ENCODE results near the gene RPRD1A.
A peak's percentile ranks its signal among the peaks of the same experiment; 100 is the strongest.
"Not testable (repeated sequence)": the region's sequence is repeated elsewhere in the genome, so short reads cannot be mapped to it uniquely, and the experiment has no call there.

Gene RPRD1A, protein sequence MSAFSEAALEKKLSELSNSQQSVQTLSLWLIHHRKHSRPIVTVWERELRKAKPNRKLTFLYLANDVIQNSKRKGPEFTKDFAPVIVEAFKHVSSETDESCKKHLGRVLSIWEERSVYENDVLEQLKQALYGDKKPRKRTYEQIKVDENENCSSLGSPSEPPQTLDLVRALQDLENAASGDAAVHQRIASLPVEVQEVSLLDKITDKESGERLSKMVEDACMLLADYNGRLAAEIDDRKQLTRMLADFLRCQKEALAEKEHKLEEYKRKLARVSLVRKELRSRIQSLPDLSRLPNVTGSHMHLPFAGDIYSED

DNA sequence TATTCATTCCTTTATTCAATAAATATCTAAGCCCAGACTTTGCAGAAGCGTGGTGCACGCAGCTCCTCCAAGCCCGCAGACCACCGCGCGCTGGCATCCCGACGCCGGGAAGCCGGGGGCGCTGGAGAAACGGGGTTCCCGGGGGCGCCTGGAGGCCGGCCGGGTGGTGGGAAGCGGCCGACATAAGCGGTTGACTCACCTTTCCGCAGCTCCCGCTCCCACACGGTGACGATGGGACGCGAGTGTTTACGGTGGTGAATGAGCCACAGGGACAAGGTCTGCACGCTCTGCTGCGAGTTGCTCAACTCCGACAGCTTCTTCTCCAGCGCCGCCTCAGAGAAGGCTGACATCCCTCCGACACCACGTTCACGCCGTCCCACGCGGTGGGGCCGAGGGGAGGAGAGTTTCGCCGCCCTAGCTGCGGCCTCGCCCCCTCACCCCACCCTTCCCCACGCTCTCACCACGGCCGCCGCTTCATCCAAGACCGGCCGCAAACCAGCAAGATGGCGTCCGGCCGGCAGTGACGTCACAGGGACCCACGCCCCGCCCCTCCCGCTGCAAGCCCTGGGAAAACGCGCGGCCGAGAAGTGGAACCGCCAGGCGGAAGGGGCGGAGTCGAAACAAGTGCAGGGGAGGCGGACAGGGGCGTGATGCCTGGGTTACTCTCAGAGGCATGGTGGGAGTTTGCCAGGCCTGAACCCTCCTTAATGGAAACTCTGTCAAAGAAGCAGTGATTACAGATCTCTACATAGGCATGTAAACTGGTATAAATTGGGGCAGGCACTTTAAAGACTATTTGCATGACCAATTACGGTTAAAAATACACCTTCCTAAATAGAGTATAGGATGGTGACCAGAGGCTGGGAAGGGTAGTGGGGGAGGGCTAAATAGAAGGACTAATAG lies at the start of gene RPRD1A:
Gene RPRD1A, minus strand, starts transcription at position 505 of the 903 bp plus-strand sequence. Its CDS starts 155 bp downstream, at position 350.
- DNase-seq: peak; percentile 98

DNA sequence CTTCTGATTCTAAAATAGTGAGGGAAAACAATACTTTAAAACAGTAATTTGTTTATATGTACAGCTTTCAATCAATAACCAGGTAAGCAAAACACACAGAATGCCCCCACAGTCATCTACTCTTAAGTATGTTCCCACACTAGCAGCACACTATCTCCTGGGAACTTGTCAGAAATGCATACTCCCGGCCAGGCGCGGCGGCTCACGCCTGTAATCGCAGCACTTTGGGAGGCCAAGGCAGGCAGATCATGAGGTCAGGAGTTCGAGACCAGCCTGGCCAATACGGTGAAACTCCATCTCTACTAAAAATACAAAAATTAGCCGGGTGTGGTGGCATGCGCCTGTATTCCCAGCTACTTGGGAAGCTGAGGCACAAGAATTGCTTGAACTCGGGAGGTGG lies 49.4 kb upstream of the RPRD1A start:
- not testable (repeated sequence) for DNase-seq

DNA sequence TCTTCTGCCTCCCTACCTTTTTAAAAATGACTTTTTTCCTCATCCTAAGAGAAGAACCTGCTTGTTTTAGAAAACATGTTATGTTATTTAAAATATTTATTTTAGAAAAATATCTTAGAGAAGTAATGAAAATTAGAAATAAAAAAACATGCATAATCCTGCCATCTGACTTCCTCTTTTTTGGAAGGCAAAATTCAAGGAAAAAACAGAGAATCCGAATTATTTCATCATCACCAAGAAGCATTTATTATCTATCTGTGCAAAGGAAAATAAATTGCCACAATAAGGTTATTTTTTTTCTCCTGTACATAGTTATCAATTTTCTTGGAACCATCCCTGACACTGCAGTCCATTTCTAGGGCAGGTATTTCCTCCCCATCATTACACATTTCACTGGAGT lies 47.4 kb upstream of the RPRD1A start:
- no peak for DNase-seq

DNA sequence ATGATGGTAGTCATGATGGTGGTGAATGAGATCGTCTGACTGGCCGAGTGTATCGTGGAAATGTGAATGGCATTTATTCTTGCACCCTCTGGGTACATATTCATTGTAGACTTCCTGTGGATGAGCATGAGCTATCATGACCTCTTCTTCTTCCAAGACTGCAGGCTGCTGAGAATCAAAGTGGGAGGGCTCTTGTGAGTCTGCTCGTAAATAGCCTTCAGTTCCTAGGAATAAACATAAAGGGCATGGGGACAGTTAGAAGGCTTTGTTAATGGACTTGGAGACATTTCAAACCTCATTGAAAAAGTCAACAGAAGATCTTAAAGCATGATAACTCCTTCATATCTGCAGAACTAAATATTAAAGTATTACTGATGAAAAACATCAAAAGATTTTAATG lies 46.9 kb upstream of the RPRD1A start:
- DNase-seq: no peak

DNA sequence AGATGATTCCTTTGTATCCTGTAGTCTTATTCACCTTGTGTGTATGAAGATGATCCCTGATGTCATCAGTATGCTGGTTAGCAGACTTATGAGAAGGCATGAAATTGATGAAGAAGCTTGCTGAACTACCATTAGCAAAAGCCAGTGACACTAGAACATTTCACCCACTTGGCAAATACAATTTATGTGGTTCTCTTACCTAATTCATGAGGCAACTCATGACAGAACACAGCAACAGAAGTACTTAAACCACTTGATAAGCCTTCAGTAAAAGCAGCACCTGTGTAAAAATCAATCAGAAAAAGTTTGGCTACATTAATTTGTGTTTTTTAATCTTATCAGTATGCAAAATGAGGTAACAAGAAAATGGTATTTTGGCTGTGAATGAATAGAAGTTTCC lies 44.9 kb upstream of the RPRD1A start:
- no peak for DNase-seq

DNA sequence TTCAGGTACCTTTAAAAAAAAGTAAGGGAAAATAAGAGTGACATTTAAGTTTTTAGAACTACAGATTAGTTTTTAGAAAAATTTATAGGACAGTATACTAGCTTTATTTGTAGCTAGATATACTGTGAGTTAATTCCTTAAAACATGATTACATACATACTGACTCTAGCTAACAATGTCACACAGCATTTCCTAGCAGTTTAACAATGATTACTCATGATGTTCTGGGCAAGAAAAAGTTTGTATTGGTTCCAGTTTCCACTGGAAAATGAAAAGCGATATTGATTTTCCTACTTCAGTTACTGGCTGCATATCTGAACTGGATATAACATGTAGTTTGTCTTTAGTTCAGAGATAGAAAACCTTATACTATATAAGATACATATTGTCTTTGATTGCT lies 42.4 kb upstream of the RPRD1A start:
- DNase-seq: no peak

DNA sequence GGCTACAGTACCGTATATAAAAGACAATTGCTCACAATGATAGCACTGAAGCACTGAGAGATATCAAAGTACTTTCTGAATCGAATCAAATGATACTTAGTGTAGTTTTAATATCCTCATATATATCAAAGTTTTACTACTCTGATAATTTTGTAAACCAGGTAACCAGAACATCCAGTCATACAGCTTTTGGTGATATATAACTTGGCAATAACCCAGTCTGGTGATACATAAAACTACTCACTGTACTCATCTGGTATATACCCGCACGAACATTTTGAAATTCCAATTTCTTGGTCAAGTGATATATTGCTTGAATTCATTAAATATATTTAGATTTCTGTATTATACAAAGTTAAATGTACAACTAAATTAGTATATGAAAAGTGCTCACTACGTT lies 41.2 kb upstream of the RPRD1A start:
- DNase-seq: no peak

DNA sequence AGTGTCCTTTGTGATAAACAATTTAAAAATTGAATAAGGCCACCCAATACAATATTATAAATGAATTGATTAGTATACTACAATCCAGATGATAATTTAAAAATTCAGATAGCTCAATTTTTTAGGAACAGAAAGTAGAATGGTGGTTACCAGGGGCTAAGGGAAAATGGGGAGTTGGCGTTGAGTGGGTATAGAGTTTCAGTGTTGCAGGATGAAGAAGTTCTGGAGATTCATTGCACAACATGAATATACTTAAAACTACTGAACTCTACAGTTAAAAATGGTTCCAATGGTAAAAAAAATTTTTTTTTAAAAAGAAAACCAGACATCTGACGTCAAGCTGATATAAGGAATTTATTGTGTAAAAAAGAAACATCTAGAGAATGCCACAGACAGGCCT lies 40.8 kb upstream of the RPRD1A start:
- DNase-seq: no peak

DNA sequence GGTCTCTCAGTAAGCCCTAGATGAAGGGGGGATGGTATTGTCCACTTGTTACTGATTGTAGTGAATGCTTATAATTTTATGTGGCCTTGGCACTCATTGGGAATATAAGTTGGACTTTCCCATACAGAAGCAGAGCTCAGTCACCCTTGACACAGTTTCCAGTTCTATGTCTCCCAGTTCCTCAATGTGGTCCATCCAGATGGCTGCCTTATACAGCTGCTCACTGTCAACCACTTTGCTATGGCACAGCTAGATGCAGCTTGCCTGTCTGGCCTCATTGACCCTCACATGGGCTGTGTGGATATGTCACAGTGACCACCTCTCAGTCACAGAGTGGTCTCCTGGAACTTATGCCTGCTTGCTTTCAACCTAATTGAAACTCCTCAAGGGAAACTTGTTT lies 40.1 kb upstream of the RPRD1A start:
- DNase-seq: no peak

DNA sequence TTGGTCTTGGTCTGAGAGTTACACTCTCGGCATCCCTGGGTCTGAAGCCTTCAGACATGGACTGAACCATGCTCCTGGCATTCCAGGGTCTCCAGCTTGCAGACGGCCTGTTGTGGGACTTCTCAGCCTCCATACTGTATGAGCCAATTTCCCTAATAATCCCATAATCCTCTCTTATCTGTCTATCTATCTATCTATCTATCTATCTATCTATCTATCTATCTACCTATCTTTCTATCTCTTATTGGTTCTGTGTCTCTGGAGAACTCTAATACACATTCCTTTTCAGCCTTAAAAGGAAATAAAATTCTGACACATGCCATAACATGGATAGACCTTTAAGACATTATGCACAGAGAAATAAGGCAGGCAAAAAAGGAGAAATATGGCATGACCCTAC lies 37.4 kb upstream of the RPRD1A start:
- DNase-seq: no peak

DNA sequence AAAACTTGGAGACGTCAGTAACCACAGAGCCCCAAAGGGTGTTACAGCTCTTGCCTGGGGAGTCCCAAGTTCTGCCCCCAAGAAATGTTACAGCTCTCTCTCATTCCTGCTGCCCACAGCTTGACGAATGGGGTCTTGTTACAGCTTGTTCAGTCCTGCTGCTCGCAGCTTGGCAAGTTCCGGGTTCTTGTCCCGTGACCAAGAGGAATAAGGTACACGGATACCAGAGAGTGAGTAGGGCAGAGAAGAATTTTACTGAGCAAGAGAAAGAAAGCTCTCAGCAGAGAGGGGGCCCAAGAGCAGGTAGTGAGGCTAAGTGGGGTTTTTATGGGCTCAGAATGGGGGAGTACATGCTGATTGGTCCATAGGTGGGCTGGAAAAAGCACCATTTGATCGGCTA lies 34.6 kb upstream of the RPRD1A start:
- DNase-seq: no peak

DNA sequence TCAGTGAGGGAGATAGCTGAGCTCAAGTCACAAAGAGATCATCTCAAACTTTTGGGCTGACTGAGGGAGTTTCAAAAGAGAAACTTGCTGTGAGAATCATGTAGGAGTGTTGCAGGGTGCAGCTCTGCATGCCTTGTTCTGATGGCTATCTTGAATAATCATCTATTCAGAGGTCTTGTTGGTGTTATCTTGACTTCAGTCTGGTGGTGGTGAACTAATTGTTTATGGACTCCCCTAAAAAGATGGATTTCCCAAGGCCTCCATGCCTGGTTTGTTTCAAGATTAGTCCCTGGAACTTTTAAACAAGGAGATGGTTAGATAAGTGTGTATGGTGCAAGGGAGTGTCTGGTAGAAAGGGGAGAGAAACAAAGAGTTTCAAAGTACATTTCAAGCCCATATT lies 32.0 kb upstream of the RPRD1A start:
- DNase-seq: no peak

DNA sequence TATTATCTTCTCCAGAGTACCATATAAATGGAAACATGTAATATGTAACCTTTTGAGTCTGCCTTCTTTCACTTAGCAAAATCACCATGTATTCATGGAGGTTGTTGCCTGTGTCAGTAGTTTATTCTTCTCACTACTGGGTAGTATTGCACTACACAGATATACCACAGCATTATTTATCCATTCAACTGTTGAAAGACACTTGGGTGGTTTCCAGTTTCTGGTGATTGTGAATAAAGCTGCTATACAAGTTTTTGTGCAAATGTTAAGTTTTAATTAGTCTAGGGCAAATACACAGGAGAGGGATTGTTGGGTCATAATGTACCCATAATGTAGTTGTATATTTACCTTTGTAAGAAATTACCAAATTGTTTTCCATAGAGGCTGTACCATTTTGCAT lies 29.6 kb upstream of the RPRD1A start:
- DNase-seq: no peak

DNA sequence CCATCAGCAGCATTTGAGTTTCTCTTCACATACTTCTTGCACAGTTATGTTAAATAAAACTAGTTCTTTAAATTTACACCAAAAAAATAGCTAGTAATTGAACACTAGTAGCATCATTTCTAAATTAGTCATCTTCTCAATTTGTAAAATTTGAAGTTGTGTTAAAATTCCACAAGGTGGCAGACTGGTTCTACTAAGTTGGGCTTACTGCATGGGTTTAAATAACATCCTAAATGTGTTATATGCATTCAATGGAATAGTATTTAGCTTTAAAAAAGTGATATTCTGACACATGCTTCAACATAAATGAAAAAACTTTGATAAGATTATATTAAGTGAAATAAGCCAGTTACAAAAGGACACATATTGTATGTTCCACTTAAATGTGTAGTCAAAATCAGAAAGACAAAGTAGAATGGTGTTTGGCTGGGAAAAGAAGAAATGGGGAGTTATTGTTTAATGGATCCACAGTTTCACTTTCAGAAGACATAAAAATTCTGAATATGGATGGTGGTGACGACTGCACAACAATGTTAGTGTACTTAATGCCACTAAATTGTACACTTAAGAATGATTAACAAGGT lies 28.7 kb upstream of the RPRD1A start:
- DNase-seq: no peak

DNA sequence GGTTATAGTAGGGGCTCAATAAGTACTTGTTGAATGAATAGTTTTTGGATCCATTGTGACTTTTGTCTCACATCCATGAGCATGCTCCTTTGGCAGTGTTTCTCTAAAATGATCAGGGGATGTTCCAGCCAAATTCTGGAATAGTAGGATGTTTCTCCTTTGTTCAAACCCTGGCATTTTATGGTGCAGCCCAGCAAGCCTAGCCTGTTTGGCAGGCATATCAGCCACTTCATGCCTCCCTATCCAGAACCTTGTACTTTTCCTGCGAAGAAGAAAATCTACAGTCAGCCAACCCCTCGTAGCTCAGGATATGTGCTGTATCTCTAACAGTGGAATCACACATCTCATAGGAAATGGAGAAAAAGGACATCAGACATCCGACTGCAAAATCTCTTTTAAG lies 27.1 kb upstream of the RPRD1A start:
- DNase-seq: no peak

DNA sequence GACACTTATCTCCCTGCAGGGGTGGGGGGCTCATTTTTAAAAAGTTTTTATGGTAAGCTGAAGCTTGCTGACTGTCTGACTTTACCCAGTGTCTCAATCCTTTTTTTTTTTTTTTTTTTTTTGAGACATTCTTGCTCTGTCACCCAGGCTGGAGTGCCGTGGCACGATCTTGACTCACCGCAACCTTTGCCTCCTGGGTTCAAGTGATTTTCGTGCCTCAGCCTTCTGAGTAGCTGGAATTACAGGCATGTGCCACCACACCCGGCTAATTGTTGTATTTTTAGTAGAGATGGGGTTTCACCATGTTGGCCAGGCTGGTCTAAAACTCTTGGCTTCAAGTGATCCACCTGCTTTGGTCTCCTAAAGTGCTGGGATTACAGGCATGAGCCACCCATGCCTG lies 24.8 kb upstream of the RPRD1A start:
- DNase-seq: not testable (repeated sequence)

DNA sequence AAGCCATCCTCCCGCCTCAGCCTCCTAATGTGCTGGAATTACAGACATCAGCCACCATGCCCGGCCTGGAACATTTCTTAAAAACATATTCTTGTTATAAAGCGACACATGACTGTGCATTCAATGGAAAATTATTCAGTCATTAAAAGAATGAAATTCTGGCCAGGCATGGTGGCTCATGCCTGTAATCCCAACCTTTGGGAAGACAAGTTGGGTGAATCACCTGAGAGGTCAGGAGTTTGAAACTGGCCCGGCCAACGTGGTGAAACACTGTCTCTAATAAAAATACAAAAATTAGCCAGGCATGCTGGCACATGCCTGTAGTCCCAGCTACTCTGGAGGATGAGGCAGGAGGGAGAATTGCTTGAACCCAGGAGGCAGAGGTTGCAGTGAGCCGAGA lies 21.6 kb upstream of the RPRD1A start:
- no peak for DNase-seq

DNA sequence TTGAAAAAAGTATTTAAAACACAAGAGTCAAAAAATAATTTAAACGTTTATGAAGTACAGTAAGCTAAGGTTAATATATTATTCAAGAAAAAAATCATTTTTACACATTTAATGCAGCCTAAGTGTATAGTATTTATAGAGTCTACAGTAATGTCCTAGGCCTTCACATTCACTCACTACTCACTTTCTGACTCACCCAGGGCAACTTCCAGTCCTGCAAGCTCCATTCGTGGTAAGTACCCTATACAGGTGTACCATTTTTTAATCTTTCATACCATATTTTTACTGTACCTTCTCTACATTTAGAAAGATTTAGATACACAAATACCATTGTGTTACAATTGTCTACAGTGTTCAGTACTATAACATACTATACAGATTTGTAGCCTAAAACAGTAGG lies 20.9 kb upstream of the RPRD1A start:
- no peak for DNase-seq

DNA sequence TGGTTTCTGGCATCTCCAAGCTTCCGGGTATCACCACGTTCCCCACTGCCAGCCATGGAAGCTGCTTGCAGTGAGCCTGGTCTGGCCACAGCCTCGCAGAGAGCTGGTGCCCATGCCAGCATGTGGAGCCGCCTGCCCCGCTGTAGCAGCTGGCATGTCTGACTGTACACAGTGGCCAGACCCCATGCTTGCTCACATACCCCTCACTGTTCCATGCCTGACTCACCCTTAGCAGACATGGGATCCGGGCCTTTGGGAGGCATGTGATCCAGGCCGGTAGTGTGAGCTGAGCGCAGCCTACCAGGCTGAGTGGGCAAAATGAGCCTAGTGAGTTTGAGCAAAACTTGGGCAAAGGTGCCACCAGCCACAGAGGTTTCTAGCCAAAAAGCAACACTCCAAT lies 18.8 kb upstream of the RPRD1A start:
- DNase-seq: no peak

DNA sequence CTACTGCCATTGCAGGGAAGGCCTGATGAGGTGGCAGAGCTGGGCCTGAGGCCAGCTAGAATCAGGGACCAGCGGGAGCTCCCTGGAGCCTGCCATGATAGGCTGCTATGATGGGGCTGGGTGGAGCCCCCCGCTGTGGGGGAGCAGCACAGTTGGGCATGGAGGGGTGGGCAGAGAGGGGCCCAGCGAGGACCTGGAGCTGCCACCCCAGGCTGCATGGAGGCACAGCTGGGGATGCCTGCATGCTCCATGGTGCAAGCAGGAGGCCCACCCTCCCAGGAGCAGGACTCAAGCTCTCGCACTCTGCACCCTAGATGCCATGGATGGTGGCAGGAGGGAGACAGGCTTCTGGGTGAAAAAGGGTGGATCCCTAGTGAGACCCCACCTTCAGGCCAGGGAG lies 17.8 kb upstream of the RPRD1A start:
- DNase-seq: no peak

DNA sequence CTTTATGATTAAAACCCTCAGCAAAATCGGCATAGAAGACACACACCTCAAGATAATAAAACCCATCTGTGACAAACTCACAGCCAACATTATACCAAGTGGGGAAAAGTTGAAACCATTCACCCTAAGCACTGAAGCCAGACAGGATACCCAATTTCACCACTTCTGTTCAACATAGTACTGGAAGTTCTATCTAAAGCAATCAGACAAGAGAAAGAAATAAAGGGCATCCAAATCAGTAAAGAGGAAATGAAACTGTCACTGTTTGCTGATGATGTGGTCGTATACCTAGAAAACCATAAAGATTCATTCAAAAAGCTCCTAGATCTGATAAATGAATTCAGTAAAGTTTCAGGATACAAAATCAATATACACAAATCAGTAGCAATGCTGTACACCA lies 16.4 kb upstream of the RPRD1A start:
- no peak for DNase-seq

DNA sequence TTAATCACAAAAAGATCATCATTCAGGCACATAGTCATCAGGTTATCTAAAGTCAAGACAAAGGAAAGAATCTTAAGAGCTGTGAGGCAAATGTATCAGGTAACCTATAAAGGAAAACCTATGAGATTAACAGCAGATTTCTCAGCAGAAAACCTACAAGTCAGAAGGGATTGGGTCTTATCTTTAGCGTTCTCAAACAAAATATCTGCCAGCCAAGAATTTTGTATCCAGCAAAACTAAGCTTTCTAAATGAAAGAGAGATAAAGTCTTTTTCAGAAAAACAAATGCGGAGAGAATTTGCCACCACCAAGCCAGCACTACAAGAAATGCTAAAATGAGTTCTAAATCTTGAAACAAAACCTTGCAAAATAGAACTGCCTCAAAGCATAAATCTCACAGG lies 13.8 kb upstream of the RPRD1A start:
- DNase-seq: not testable (repeated sequence)

DNA sequence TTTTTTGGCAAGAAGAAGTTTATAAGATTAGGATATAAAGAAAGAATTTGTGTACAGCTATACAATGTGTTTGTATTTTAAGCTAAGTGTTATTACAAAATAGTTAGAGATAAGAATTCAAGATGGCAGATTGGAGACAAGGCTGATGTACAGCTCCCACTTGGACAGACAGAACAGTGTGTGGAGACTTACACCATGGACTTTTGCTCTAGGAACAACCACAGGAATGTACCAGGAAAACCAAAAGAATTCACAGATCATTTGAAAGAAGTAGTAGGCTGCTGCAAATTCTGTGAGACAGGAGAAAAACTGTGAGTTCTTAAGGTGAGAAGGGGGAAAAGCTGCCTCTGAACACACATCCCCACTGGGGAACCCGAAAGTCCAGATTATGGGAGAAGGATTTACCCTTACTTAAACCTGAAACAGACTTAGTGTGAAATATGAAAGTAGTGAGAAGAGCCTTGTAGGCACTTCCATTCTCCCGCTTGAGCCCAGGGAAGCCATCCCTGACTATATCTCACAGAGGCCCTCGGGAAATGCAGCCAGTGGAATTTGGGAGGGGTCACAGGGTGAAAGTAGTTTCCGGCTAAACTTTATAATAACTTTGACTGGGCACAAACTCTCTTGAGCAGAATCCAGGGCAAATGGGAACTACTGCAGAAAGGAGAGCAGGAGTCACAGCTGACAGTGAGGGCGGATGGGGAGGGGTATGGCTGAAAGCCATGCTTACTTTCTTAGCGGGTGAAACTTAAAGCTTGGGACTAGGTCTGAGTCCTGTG lies 11.6 kb upstream of the RPRD1A start:
- DNase-seq: no peak

Data from activated naive CD4-positive, alpha-beta T cell treated with anti-CD3 and anti-CD28 coated beads, Interleukin-2, amount 50 U/mL, for 16 hours (primary cell).